Measurements from ENCODE around the gene CYP2W1. TPM values are rescaled to one million over a fixed set of nuclear protein-coding genes. Genes with fewer than 3 reads are reported as not detected.

CYP2W1 gene
- total and polyA plus RNA-seq, 2 experiments from 2014 or later: 31.1 to 72.3 TPM

GRCh38 chr7:968205-969105, 14.5 kb upstream of the CYP2W1 start:
- no peaks in the 10 kb centered on the region for H3K36me3 ChIP-seq (replicated peaks; ENCODE audit: insufficient read depth, low read depth)
- peaks cover 19% of the 10 kb centered on the region for H3K4me1 ChIP-seq (ENCODE audit: insufficient read depth)
- no peak overlapping the region for H3K4me3 ChIP-seq
- H3K9me3 ChIP-seq (ENCODE audit: low read depth): no peaks in the 10 kb centered on the region
- H4K20me1 ChIP-seq (ENCODE audit: insufficient read depth, poor library complexity, severe bottlenecking): peaks cover 13% of the 10 kb centered on the region
- no peak overlapping the region for H3K4me2 ChIP-seq
- H2AFZ ChIP-seq: no peak overlapping the region
- no peaks in the 10 kb centered on the region for H3K9me2 ChIP-seq (replicated peaks; ENCODE audit: insufficient read depth)
- no peak for DNase-seq (ENCODE audit: low spot score)
- no peak overlapping the region for H3K27ac ChIP-seq
- no peak for TF ChIP-seq CTCF (IDR thresholded peaks at IDR 0.05; ENCODE audit: poor library complexity)
- no peak for TF ChIP-seq EZH2 (IDR thresholded peaks at IDR 0.05; ENCODE audit: borderline replicate concordance)
- no peak for TF ChIP-seq EZH2phosphoT487 (IDR thresholded peaks at IDR 0.05; ENCODE audit: low read depth, severe bottlenecking, unreplicated experiment)
- H3K27me3 ChIP-seq: no peaks in the 10 kb centered on the region
- 96% methylated on average over 24 of the region's 24 CpGs for WGBS (ENCODE audit: low lambda C conversion rate, missing lambda C conversion rate)
- peaks cover 46% of the 10 kb centered on the region for H3K79me2 ChIP-seq

- Histone ChIP-seq H3K4me3 (no peak overlapping the region), H3K4me2 (no peak overlapping the region), H3K9me3 (ENCODE audit: low read depth) (no peaks in the 10 kb centered on the region), H4K20me1 (ENCODE audit: insufficient read depth, poor library complexity, severe bottlenecking) (peaks cover 20% of the 10 kb centered on the region), H3K9me2 (replicated peaks; ENCODE audit: insufficient read depth) (no peaks in the 10 kb centered on the region), H3K27ac (no peak overlapping the region), H2AFZ (no peak overlapping the region), H3K79me2 (peaks cover 55% of the 10 kb centered on the region), H3K36me3 (replicated peaks; ENCODE audit: insufficient read depth, low read depth) (no peaks in the 10 kb centered on the region), H3K27me3 (no peaks in the 10 kb centered on the region), H3K4me1 (ENCODE audit: insufficient read depth) (peaks cover 21% of the 10 kb centered on the region)
- DNase-seq (ENCODE audit: low spot score): no peak
- TF ChIP-seq CTCF (IDR thresholded peaks at IDR 0.05; ENCODE audit: poor library complexity): no peak
- TF ChIP-seq EZH2phosphoT487 (IDR thresholded peaks at IDR 0.05; ENCODE audit: low read depth, severe bottlenecking, unreplicated experiment): no peak
- TF ChIP-seq EZH2 (IDR thresholded peaks at IDR 0.05; ENCODE audit: borderline replicate concordance): no peak
- 97% methylated on average over 11 of the region's 11 CpGs for WGBS (ENCODE audit: low lambda C conversion rate, missing lambda C conversion rate)
These were observed 13.6 kb upstream of the CYP2W1 start for GRCh38 chr7:969403-969802.

- Histone ChIP-seq H3K9me3 (ENCODE audit: low read depth) (no peaks in the 10 kb centered on the region), H2AFZ (no peak overlapping the region), H3K4me3 (no peak overlapping the region), H3K79me2 (peaks cover 62% of the 10 kb centered on the region), H3K9me2 (replicated peaks; ENCODE audit: insufficient read depth) (no peaks in the 10 kb centered on the region), H4K20me1 (ENCODE audit: insufficient read depth, poor library complexity, severe bottlenecking) (peaks cover 24% of the 10 kb centered on the region), H3K27ac (peak overlapping the region; percentile 56), H3K4me2 (no peak overlapping the region), H3K27me3 (no peaks in the 10 kb centered on the region), H3K36me3 (replicated peaks; ENCODE audit: insufficient read depth, low read depth) (no peaks in the 10 kb centered on the region), H3K4me1 (ENCODE audit: insufficient read depth) (peaks cover 17% of the 10 kb centered on the region)
- 95% methylated on average over 6 of the region's 6 CpGs for WGBS (ENCODE audit: low lambda C conversion rate, missing lambda C conversion rate)
- DNase-seq (ENCODE audit: low spot score): no peak
- TF ChIP-seq CTCF (IDR thresholded peaks at IDR 0.05; ENCODE audit: poor library complexity) (no peak), EZH2phosphoT487 (IDR thresholded peaks at IDR 0.05; ENCODE audit: low read depth, severe bottlenecking, unreplicated experiment) (no peak), EZH2 (IDR thresholded peaks at IDR 0.05; ENCODE audit: borderline replicate concordance) (no peak)
These were observed 12.2 kb upstream of the CYP2W1 start for GRCh38 chr7:970744-971143.
